H1 (cell line): ENCODE data around the gene ADNP. TPM values are rescaled to one million over a fixed set of nuclear protein-coding genes. Genes with fewer than 3 reads are reported as not detected.

ENCODE experiments used
- SIRT6 ChIP-seq: IDR thresholded peaks from one replicate; pipeline ENCODE4 v1.7.1; 2012; ENCODE audit warnings: low read length, inconsistent platforms
- polyA plus RNA-seq, 7 experiments: library from polyadenylated mRNA; depleted of rRNA in 3 of 7; stranded (reverse) in 5 of 7; unstranded in 2 of 7; fragments of >200 nt in 5 of 7; fragments of 200-250 nt in 2 of 7; gene quantifications; 1 replicate in 5 of 7; 2 replicates in 1 of 7; 4 replicates in 1 of 7; pipeline versions ENCODE4 v1.2.1 to v1.2.3, GENCODE V29; 2011 to 2013; ENCODE audit warnings: missing spikeins in 2 of 7, mixed read lengths in 2 of 7
- total RNA-seq: library from RNA; stranded (reverse); fragmentation: NEBNext Ultra II Directional; extraction: Animal tissue kit (Norgen Biotek cat#: 25700); gene quantifications from 2 replicates; pipeline ENCODE4 v1.2.1, GENCODE V29; 2021

ADNP gene
- total and polyA plus RNA-seq, 2 of the 8 experiments (the other 6 are each of a cell fraction or from before 2014, with no cell fraction given): 31.6 to 123 TPM

- no peak for TF ChIP-seq SIRT6
Measured at GRCh38 chr20:50874111-50874757, 57.0 kb downstream of the ADNP start (continued).
